ENCODE data around the gene SERPINE1. TPM values are rescaled to one million over a fixed set of nuclear protein-coding genes. Genes with fewer than 3 reads are reported as not detected.

Gene SERPINE1
- total and polyA plus RNA-seq, 2 of the 4 experiments (the other 2 are of a cell fraction): 1,441 to 2,783 TPM

- no peak overlapping the region for H4K5ac ChIP-seq (ENCODE audit: low read depth, low read length)
- no peak overlapping the region for H3K4ac ChIP-seq (ENCODE audit: low read depth, low read length)
- no peak overlapping the region for H2BK20ac ChIP-seq (ENCODE audit: low read depth, low read length)
- H4K8ac ChIP-seq (ENCODE audit: low read depth in 2 of 2, low read length in 2 of 2): no peak overlapping the region
- WGBS, 2 experiments (ENCODE audit: extremely low coverage in 2 of 2, insufficient read length in 1 of 2): 20% methylated on average over 1 of the region's 6 CpGs; no CpG with 5 or more reads in 1 of the 2 experiments
- no peak overlapping the region for H3K27ac ChIP-seq (ENCODE audit: insufficient read depth, low read length)
- H2BK120ac ChIP-seq (ENCODE audit: low read depth, low read length): no peak overlapping the region
- TF ChIP-seq USF2 (IDR thresholded peaks at IDR 0.05; ENCODE audit: low read depth, low read length) (no peak), RFX5 (IDR thresholded peaks at IDR 0.05; ENCODE audit: low read depth, low read length) (no peak), FOS (IDR thresholded peaks at IDR 0.05; ENCODE audit: low read depth, low read length) (no peak), MAFK (IDR thresholded peaks at IDR 0.05; ENCODE audit: low read depth, low read length) (no peak), MXI1 (IDR thresholded peaks at IDR 0.05; ENCODE audit: borderline replicate concordance, low read depth, low read length) (no peak), MAZ (IDR thresholded peaks at IDR 0.05; ENCODE audit: borderline replicate concordance, low read depth, low read length) (no peak), NFE2L2 (IDR thresholded peaks at IDR 0.05; ENCODE audit: low read depth, low read length) (no peak), SMC3 (IDR thresholded peaks at IDR 0.05; ENCODE audit: low read depth, low read length) (no peak), POLR2A (IDR thresholded peaks at IDR 0.05; ENCODE audit: low read depth, low read length) (no peak), BHLHE40 (IDR thresholded peaks at IDR 0.05; ENCODE audit: low read depth, low read length) (no peak), ELK1 (IDR thresholded peaks at IDR 0.05; ENCODE audit: borderline replicate concordance, low read depth, low read length) (no peak), RCOR1 (IDR thresholded peaks at IDR 0.05; ENCODE audit: insufficient replicate concordance, low read length) (no peak), CTCF (conservative IDR thresholded peaks at IDR 0.05; ENCODE audit: low read depth, low read length) (no peak), CHD1 (IDR thresholded peaks at IDR 0.05; ENCODE audit: low read depth, low read length) (no peak), RAD21 (IDR thresholded peaks at IDR 0.05; ENCODE audit: low read length) (no peak), CEBPB (IDR thresholded peaks at IDR 0.05; ENCODE audit: low read depth, low read length) (no peak)
- ATAC-seq (ENCODE audit: low read depth) (no peak), DNase-seq (no peak)
- H3K56ac ChIP-seq (ENCODE audit: extremely low read depth, insufficient read depth, low read length): no peak overlapping the region
- intact Hi-C loops (cut with micrococcal nuclease): no loop called here
- POLR2A ChIA-PET (ENCODE audit: unreplicated experiment): no interaction called here
- no peak overlapping the region for H3K4me2 ChIP-seq (ENCODE audit: low read depth, low read length)
- no peak overlapping the region for H3K23ac ChIP-seq (ENCODE audit: low read depth, low read length)
- no peak overlapping the region for H3K9ac ChIP-seq (ENCODE audit: low read depth, low read length)
- H3K14ac ChIP-seq (replicated peaks; ENCODE audit: low read depth, low read length): no peak overlapping the region
- H3K36me3 ChIP-seq (ENCODE audit: control insufficient read depth, insufficient read depth, low read length): no peaks in the 10 kb centered on the region
- H3K4me1 ChIP-seq (ENCODE audit: control insufficient read depth, insufficient read depth, low read length): no peaks in the 10 kb centered on the region
- H3K4me3 ChIP-seq (ENCODE audit: insufficient read depth, low read depth, low read length): no peak overlapping the region
- no peak overlapping the region for H2BK15ac ChIP-seq (ENCODE audit: low read depth, low read length)
- no peaks in the 10 kb centered on the region for H4K20me1 ChIP-seq (ENCODE audit: insufficient read depth, low read length)
- in situ Hi-C loops (cut with MboI; ENCODE audit: low sequenced_read_pairs): loop anchor here (5.0 kb wide), 1 partner anchor 39 kb away; no protein-coding TSS in a partner anchor
- no peak overlapping the region for H2BK5ac ChIP-seq (ENCODE audit: low read depth, low read length, poor library complexity, severe bottlenecking)
- no peak overlapping the region for H2AK5ac ChIP-seq (ENCODE audit: low read depth, low read length)
- H3K9me1 ChIP-seq (ENCODE audit: insufficient read depth, low read length): peaks cover 7% of the 10 kb centered on the region; the same call in 1 of the 2 replicates
- H2AFZ ChIP-seq (replicated peaks; ENCODE audit: low read length, poor library complexity): no peak overlapping the region
- dilution Hi-C loops (cut with HindIII; ENCODE audit: low sequenced_read_pairs, unreplicated experiment): no loop called here
- no peak overlapping the region for H3K18ac ChIP-seq (ENCODE audit: low read depth, low read length)
- H3K9me3 ChIP-seq (ENCODE audit: control insufficient read depth, insufficient read depth, low read length): no peaks in the 10 kb centered on the region
- H3K79me1 ChIP-seq (ENCODE audit: low read depth in 1 of 2, low read length in 2 of 2): no peaks in the 10 kb centered on the region
- peaks cover 6% of the 10 kb centered on the region; the same call in 1 of the 2 replicates for H3K27me3 ChIP-seq (ENCODE audit: control insufficient read depth, insufficient read depth, low read length)
- H4K91ac ChIP-seq (ENCODE audit: insufficient read depth, low read depth, low read length): no peak overlapping the region
- CTCF ChIA-PET: interaction anchor here (0.6 kb wide), 2 partner anchors 72 to 75 kb away, joined by 3 to 6 read pairs; no protein-coding TSS in a partner anchor
- no peak overlapping the region for H2AK9ac ChIP-seq (replicated peaks; ENCODE audit: low read depth, low read length, poor library complexity)
- no TSS peak for BruUV-seq (replicated peaks)
Observed at GRCh38 chr7:101186194-101186593, 59.3 kb downstream of the SERPINE1 start.

All from IMR-90 (cell line).